T follicular helper cell (primary cell): ENCODE data around the gene ELP5.
A peak's percentile ranks its signal among the peaks of the same experiment; 100 is the strongest.

Source experiments
- DNase-seq: peaks from one replicate; pipeline ENCODE4 v3.0.0-alpha.2; 2020; ENCODE audit warnings: low read depth
- total RNA-seq, 2 experiments: gene quantifications; one replicate each; lab custom pipeline; 2026; lab: John Stamatoyannopoulos, UW

ELP5 gene
- total RNA-seq = 33.6 to 52.8 reads per million in 2 experiments

- DNase-seq = peak; percentile 78
These were observed at the start of gene ELP5 for GRCh38 chr17:7252176-7253043. Gene ELP5, plus strand, starts transcription at chr17:7252215. Its CDS starts 336 bp downstream, at chr17:7252551.

GRCh38 chr17:7203391-7203790, 48.6 kb upstream of the ELP5 start:
- no peak for DNase-seq

- DNase-seq = peak; percentile 25
These were observed 47.7 kb upstream of the ELP5 start for GRCh38 chr17:7204336-7204735.

GRCh38 chr17:7204828-7205461, 47.1 kb upstream of the ELP5 start:
- peak; percentile 97 for DNase-seq

- DNase-seq = no peak
These were observed 46.5 kb upstream of the ELP5 start for GRCh38 chr17:7205561-7205960.

GRCh38 chr17:7207120-7208001, 44.7 kb upstream of the ELP5 start:
- DNase-seq = no peak

- no peak for DNase-seq
These were observed 43.9 kb upstream of the ELP5 start for GRCh38 chr17:7208027-7208571.

- no peak for DNase-seq
These were observed 43.1 kb upstream of the ELP5 start for GRCh38 chr17:7208754-7209460.

GRCh38 chr17:7211491-7212273, 40.3 kb upstream of the ELP5 start:
- DNase-seq = no peak

- DNase-seq = peak; percentile 75
These were observed 38.1 kb upstream of the ELP5 start for GRCh38 chr17:7213895-7214299.

GRCh38 chr17:7214300-7215135, 37.5 kb upstream of the ELP5 start:
- peak; percentile 98 for DNase-seq

GRCh38 chr17:7215136-7215638, 36.8 kb upstream of the ELP5 start:
- DNase-seq = no peak

GRCh38 chr17:7215652-7216180, 36.3 kb upstream of the ELP5 start:
- DNase-seq = no peak

GRCh38 chr17:7216242-7217112, 35.5 kb upstream of the ELP5 start:
- no peak for DNase-seq

GRCh38 chr17:7217113-7217987, 34.7 kb upstream of the ELP5 start:
- no peak for DNase-seq

- no peak for DNase-seq
These were observed 33.8 kb upstream of the ELP5 start for GRCh38 chr17:7218166-7218565.

GRCh38 chr17:7218758-7219157, 33.3 kb upstream of the ELP5 start:
- DNase-seq = no peak
